Parietal lobe (tissue), 1 donor: ENCODE results near the gene TRPM4. TPM values are rescaled to one million over a fixed set of nuclear protein-coding genes. Genes with fewer than 3 reads are reported as not detected.

Experiments
- total RNA-seq: library from RNA; depleted of rRNA; stranded (reverse); fragments of >200 nt; gene quantifications from one replicate; pipeline ENCODE4 v1.2.3, GENCODE V29; 2014

TRPM4 gene
- total RNA-seq, result 6.6 TPM

DNA sequence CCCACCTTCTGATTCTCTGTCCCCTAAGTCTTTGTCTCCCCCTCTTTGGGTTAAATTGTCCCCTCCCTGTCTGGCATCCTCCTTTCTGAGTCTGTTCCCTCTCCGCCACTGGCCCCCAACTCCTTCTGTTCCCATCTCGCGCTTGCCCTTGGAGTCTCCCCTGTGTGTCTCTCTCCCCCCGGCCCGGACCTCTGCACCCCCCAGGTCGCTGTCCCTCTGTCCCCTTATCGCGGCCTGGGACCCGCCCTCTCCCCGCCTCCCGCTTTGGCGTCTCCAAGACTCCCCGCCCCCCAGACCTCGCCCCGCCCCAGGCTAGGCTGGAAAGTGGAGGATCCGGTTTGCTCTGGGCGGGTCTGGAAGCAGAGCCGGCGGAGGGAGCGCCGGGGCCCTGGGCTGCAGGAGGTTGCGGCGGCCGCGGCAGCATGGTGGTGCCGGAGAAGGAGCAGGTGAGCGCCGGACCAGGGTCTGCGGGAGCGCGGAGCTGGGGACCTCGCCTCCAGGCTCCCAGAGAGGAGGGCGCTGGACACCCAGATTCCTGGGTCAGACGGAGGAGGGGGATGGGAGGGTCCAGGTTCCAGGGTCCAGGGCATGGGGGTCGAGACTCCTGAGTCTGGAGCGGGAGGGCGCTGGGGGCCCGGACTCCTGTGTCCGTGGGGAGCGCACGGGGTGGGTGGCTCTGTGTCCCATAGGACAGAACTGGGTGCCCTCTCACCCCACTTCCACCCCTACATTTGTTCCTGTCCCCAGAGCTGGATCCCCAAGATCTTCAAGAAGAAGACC lies at the start of gene TRPM4:
Gene TRPM4, plus strand, starts transcription at position 348 of the 780 bp plus-strand sequence. Its CDS starts 75 bp downstream, at position 423.

DNA sequence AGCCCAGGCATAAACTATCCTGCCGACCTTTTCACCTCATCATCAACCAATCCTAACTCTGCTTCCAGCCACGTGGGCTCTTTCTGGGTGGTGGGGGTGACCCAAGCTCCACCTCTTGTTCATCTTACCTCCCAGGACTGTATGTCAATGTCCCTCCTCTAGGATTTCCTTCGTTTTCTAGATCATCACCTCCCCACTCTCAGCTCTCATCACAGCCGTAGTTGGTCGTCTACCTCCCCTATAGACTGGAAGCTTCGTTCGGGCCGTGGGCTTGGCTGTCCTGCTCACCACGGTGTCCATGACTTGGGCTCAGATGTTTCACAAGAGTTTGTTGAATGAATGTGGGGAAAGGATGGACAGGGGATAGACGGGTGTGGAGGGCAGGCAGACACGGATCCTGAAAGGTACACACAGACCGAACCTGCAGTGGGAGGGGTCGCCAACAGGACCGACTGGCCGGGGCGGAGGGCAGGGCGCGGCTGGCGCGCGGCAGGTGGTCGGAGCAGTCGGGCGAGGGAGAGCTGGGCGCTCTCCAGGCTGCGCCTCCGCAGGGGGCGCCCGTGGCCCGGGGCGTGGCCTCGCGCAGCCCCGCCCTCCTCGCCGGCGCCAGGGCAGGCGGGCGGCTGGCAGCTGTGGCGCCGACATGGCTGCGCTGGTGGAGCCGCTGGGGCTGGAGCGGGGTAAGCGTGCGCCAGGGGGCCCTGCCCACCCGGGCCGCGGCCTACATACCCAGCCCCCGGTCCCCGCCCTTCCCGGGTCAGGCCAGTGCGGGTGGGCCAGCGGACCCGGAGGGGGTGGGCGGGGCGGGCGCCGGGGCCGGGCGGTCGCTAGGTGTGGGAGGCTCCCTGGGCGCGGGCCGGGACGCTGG lies 43.6 kb upstream of the TRPM4 start, which contains the start of gene LIN7B:
Gene LIN7B, plus strand, starts transcription at position 609 of the 868 bp plus-strand sequence. Its CDS starts 35 bp downstream, at position 644.

GRCh38 chr19:49118565-49119410 lies 38.8 kb upstream of the TRPM4 start, which contains the start of gene C19orf73:
TSS of gene C19orf73 (minus strand) at chr19:49119143. CDS start at chr19:49119022, 121 bp downstream.

GRCh38 chr19:49119411-49120324 lies 37.9 kb upstream of the TRPM4 start, which contains the start of gene PPFIA3:
TSS of gene PPFIA3 (plus strand) at chr19:49119544. CDS start at chr19:49127874, 8,330 bp downstream.

GRCh38 chr19:49155005-49155819 lies 2.4 kb upstream of the TRPM4 start, which contains the start of gene HRC:
TSS of gene HRC (minus strand) at chr19:49155396. CDS start at chr19:49155237, 159 bp downstream.

Other genes with a start within 250 kb of the TRPM4 start
- not detected for gene DHDH, start 224.1 kb upstream of the TRPM4 start, total RNA-seq
- gene BAX, start 202.9 kb upstream of the TRPM4 start, total RNA-seq, result 7.8 TPM
- 551 TPM for gene FTL, start 192.5 kb upstream of the TRPM4 start, total RNA-seq
- gene GYS1, start 164.5 kb upstream of the TRPM4 start, total RNA-seq, result 27.5 TPM
- 92.6 TPM for gene RUVBL2, start 163.9 kb upstream of the TRPM4 start, total RNA-seq
- gene LHB, start 140.7 kb upstream of the TRPM4 start, total RNA-seq, result not detected
- not detected for gene CGB3, start 133.5 kb upstream of the TRPM4 start, total RNA-seq
- not detected for gene CGB2, start 125.9 kb upstream of the TRPM4 start, total RNA-seq
- not detected for gene CGB1, start 120.9 kb upstream of the TRPM4 start, total RNA-seq
- not detected for gene CGB5, start 113.9 kb upstream of the TRPM4 start, total RNA-seq
- not detected for gene CGB8, start 108.7 kb upstream of the TRPM4 start, total RNA-seq
- not detected for gene CGB7, start 100.0 kb upstream of the TRPM4 start, total RNA-seq
- gene NTF4, start 93.0 kb upstream of the TRPM4 start, total RNA-seq, result not detected
- not detected for gene KCNA7, start 85.1 kb upstream of the TRPM4 start, total RNA-seq
- gene SNRNP70, start 72.3 kb upstream of the TRPM4 start, total RNA-seq, result 278 TPM
- 21.6 TPM for gene LIN7B, start 43.4 kb upstream of the TRPM4 start, total RNA-seq
- not detected for gene C19orf73, start 38.6 kb upstream of the TRPM4 start, total RNA-seq
- 37.6 TPM for gene PPFIA3, start 38.2 kb upstream of the TRPM4 start, total RNA-seq
- gene HRC, start 2.4 kb upstream of the TRPM4 start, total RNA-seq, result 0.31 TPM
- 0.94 TPM for gene SLC6A16, start 167.4 kb downstream of the TRPM4 start, total RNA-seq
- 0.94 TPM for gene CD37, start 177.6 kb downstream of the TRPM4 start, total RNA-seq
- 9.4 TPM for gene TEAD2, start 204.6 kb downstream of the TRPM4 start, total RNA-seq
- gene DKKL1, start 206.1 kb downstream of the TRPM4 start, total RNA-seq, result 1.9 TPM
- gene KASH5, start 230.5 kb downstream of the TRPM4 start, total RNA-seq, result not detected